ENCODE results near the gene ELAPOR2.
"Not testable (repeated sequence)": the region's sequence is repeated elsewhere in the genome, so short reads cannot be mapped to it uniquely, and the experiment has no call there.

The ELAPOR2 gene

GRCh38 chr7:87046456-87046855 is 13.0 kb downstream of the ELAPOR2 start:
- no peak for DNase-seq (ENCODE audit: low spot score)

DNA sequence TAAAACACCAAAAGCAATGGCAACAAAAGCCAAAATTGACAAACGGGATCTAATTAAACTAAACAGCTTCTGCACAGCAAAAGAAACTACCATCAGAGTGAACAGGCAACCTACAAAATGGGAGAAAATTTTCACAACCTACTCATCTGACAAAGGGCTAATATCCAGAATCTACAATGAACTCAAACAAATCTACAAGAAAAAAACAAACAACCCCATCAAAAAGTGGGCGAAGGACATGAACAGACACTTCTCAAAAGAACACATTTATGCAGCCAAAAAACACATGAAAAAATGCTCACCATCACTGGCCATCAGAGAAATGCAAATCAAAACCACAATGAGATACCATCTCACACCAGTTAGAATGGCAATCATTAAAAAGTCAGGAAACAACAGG is 14.7 kb downstream of the ELAPOR2 start:
- DNase-seq (ENCODE audit: low spot score), result not testable (repeated sequence)

GRCh38 chr7:87041586-87041985 is 17.9 kb downstream of the ELAPOR2 start:
- DNase-seq (ENCODE audit: low spot score), result not testable (repeated sequence)

DNA sequence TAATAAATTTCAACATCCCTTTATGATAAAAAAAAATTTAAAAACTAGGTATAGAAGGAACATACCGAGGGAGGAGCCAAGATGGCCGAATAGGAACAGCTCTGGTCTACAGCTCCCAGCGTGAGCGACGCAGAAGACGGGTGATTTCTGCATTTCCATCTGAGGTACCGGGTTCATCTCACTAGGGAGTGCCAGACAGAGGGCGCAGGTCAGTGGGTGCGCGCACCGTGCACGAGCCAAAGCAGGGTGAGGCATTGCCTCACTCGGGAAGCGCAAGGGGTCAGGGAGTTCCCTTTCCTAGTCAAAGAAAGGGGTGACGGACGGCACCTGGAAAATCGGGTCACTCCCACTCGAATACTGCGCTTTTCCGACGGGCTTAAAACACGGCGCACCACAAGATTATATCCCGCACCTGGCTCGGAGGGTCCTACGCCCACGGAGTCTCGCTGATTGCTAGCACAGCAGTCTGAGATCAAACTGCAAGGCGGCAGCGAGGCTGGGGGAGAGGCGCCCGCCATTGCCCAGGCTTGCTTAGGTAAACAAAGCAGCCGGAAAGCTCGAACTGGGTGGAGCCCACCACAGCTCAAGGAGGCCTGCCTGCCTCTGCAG is 19.7 kb downstream of the ELAPOR2 start:
- not testable (repeated sequence) for DNase-seq (ENCODE audit: low spot score)

DNA sequence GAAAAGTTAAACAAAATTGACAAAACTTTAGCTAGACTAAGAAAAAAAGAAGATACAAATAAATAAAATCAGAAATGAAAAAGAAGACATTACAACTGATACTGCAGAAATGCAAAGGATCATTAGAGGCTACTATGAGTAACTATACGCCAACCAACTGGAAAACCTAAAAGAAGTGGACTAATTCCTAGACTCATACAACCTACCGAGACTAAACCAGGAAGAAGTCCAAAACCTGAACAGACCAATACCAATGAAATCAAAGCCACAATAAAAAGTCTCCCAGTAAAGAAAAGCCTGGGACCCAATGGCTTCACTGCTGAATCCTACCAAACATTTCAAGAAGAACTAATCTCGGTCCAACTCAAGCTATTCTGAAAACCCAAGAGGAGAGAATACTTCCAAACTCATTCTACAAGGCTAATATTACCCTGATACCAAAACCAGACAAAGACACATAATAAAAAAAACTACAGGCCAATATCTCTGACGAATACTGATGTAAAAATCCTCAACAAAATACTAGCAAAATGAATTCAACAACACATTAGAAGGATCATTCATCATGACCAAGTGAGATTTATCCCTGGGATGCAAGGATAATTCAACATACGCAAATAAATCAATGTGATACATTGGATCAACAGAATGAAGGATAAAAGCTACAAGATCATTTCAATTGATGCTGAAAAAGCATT is 20.3 kb downstream of the ELAPOR2 start:
- no peak for DNase-seq (ENCODE audit: low spot score)

GRCh38 chr7:87036985-87037384 is 22.5 kb downstream of the ELAPOR2 start:
- DNase-seq (ENCODE audit: low spot score), result no peak

DNA sequence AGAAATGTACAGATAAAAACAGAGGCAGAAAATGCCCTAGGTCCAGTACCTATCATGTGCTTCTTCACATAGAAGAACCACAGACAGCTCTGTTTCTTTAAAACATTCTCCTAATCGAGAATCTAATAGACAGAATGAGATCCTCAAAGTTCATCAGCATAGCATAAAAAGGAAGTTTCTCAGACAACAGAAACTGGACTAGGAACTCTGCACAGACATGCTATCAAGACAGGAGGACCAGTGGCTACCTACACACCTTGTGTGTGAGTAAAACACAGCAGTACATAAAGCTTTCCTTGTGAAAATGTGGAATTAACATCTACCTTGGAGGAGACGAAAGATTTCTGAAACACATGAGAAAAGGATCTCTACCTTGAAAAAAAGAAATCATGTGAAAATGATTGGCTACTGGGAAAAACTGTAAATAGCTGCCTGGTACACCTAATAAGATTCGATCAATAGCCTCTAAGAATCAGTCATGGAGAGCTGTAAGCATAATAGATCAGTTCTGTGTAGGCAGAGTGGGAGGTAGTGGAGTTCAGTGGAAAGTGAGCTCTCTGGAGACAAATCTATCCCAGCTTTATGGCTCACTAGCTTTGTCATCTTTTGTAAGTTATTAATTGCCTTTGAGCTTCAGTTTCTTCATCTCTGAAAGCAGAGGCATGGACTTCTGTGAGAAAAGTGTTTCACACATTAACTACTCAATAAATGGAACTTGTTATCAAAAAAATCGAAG is 26.7 kb downstream of the ELAPOR2 start:
- no peak for DNase-seq (ENCODE audit: low spot score)

DNA sequence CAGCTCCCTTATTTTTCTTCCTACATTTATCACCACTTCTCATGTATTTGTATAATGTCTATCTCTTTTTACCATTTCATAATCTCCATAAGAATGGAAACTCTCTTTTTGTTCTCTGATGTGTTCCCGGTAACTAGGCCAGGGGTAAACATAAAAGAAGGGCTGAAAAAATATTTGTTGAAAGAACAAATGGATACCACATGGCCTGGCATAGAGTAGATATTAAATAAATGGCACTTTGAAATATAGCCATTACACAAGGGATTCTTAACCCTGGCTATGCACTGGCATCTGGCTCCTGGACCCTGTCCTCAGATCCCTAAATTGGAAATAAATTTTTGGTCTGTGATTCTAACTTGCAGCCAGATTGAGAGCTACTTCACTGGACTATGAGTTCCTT is 30.4 kb downstream of the ELAPOR2 start:
- no peak for DNase-seq (ENCODE audit: low spot score)

GRCh38 chr7:87028636-87029035 is 30.8 kb downstream of the ELAPOR2 start:
- no peak for DNase-seq (ENCODE audit: low spot score)

- no peak for DNase-seq (ENCODE audit: low spot score)
These were observed 31.6 kb downstream of the ELAPOR2 start for GRCh38 chr7:87027900-87028299.

- DNase-seq (ENCODE audit: low spot score), result no peak
These were observed 38.2 kb downstream of the ELAPOR2 start for GRCh38 chr7:87021285-87021684.

- no peak for DNase-seq (ENCODE audit: low spot score)
These were observed 42.8 kb downstream of the ELAPOR2 start for GRCh38 chr7:87016606-87017005.

DNA sequence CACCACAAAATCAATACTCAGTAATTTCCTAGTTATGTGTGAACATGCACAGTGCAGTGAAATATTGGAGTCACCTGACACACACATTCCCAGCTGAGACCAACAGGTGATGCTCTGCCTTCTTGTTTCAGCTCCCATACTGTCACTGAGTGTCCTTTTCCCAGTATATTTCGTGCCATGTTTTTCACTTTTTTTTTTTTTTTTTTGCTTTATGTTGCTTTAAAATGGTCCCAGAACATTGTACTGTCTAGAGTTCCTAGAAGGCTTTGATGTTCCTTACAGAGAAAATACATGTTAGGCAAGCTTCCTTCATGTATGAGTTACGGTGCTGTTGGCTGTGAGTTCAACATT is 45.6 kb downstream of the ELAPOR2 start:
- DNase-seq (ENCODE audit: low spot score), result no peak

GRCh38 chr7:87013136-87013839 is 46.2 kb downstream of the ELAPOR2 start:
- DNase-seq (ENCODE audit: low spot score), result no peak
